Measurements from ENCODE around the gene SH3GL3.

DNA sequence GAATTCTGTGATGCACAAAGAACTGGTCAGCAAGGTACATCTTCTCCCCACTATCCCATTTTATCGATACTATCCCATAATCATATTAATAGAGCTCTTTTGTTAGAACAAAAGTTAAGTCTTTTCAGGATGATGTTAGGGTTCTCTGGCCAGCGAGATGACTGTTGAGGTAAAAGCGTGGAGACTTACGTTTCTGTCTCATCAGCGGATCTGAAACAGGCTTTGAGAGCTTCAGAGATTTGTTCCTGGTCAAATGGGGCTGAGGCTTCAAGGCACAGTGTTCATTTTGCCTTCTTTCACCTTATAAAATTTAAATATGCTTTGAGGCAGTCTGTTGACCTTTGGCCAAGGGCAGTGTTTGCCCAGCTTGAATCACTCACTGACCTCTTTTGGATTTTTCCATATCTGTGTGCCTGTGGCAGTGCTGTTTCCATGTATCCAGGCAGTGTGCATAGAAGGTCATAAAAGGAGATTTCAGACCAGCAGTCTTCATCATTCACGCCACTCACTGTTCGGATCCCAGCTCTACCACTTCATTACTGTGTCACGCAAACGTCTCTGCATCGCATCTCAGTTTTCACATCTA lies 209.9 kb downstream of the SH3GL3 start:
- TF ChIP-seq, protein P1, sequence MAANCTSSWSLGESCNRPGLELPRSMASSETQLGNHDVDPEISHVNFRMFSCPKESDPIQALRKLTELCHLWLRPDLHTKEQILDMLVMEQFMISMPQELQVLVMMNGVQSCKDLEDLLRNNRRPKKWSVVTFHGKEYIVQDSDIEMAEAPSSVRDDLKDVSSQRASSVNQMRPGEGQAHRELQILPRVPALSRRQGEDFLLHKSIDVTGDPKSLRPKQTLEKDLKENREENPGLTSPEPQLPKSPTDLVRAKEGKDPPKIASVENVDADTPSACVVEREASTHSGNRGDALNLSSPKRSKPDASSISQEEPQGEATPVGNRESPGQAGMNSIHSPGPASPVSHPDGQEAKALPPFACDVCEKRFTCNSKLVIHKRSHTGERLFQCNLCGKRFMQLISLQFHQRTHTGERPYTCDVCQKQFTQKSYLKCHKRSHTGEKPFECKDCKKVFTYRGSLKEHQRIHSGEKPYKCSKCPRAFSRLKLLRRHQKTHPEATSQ (CRISPR knock-in tag; IDR thresholded peaks at IDR 0.05; ENCODE audit: borderline replicate concordance), result no peak
- TF ChIP-seq ZNF552 (CRISPR knock-in tag; IDR thresholded peaks at IDR 0.05; ENCODE audit: borderline replicate concordance) (no peak), ZNF558 (CRISPR knock-in tag; IDR thresholded peaks at IDR 0.05; ENCODE audit: borderline replicate concordance) (no peak), PAF1 (CRISPR knock-in tag; IDR thresholded peaks at IDR 0.05) (no peak), KAT8 (CRISPR knock-in tag; IDR thresholded peaks at IDR 0.05) (no peak), ZNF121 (CRISPR knock-in tag; IDR thresholded peaks at IDR 0.05) (no peak), KDM5B (CRISPR knock-in tag; IDR thresholded peaks at IDR 0.05; ENCODE audit: borderline replicate concordance) (no peak), ATF7 (IDR thresholded peaks at IDR 0.05) (no peak), ATF7 (CRISPR knock-in tag; IDR thresholded peaks at IDR 0.05) (no peak), SMAD1 (CRISPR knock-in tag; IDR thresholded peaks at IDR 0.05; ENCODE audit: borderline replicate concordance, low read depth) (no peak)
- TF ChIP-seq, protein P2, sequence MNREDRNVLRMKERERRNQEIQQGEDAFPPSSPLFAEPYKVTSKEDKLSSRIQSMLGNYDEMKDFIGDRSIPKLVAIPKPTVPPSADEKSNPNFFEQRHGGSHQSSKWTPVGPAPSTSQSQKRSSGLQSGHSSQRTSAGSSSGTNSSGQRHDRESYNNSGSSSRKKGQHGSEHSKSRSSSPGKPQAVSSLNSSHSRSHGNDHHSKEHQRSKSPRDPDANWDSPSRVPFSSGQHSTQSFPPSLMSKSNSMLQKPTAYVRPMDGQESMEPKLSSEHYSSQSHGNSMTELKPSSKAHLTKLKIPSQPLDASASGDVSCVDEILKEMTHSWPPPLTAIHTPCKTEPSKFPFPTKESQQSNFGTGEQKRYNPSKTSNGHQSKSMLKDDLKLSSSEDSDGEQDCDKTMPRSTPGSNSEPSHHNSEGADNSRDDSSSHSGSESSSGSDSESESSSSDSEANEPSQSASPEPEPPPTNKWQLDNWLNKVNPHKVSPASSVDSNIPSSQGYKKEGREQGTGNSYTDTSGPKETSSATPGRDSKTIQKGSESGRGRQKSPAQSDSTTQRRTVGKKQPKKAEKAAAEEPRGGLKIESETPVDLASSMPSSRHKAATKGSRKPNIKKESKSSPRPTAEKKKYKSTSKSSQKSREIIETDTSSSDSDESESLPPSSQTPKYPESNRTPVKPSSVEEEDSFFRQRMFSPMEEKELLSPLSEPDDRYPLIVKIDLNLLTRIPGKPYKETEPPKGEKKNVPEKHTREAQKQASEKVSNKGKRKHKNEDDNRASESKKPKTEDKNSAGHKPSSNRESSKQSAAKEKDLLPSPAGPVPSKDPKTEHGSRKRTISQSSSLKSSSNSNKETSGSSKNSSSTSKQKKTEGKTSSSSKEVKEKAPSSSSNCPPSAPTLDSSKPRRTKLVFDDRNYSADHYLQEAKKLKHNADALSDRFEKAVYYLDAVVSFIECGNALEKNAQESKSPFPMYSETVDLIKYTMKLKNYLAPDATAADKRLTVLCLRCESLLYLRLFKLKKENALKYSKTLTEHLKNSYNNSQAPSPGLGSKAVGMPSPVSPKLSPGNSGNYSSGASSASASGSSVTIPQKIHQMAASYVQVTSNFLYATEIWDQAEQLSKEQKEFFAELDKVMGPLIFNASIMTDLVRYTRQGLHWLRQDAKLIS (CRISPR knock-in tag; IDR thresholded peaks at IDR 0.05), result no peak
- TF ChIP-seq, protein P3, sequence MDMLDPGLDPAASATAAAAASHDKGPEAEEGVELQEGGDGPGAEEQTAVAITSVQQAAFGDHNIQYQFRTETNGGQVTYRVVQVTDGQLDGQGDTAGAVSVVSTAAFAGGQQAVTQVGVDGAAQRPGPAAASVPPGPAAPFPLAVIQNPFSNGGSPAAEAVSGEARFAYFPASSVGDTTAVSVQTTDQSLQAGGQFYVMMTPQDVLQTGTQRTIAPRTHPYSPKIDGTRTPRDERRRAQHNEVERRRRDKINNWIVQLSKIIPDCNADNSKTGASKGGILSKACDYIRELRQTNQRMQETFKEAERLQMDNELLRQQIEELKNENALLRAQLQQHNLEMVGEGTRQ (IDR thresholded peaks at IDR 0.05; ENCODE audit: low read depth, low read length), result no peak
- TF ChIP-seq, protein P3 (CRISPR knock-in tag; IDR thresholded peaks at IDR 0.05; ENCODE audit: borderline replicate concordance), result no peak

Measured in HepG2 (cell line).